NCI-H774 (cell line): ENCODE results near the gene PRR20G.
"Not testable (repeated sequence)": the region's sequence is repeated elsewhere in the genome, so short reads cannot be mapped to it uniquely, and the experiment has no call there.

Source experiments
- DNase-seq: peaks from one replicate; lab custom pipeline; 2025; lab: John Stamatoyannopoulos, UW

The PRR20G gene

GRCh38 chr3:127287840-127288239, at the start of gene PRR20G:
Gene PRR20G, minus strand, starts transcription at chr3:127288046. Its CDS starts 681 bp downstream, at chr3:127287365.
- DNase-seq = no peak

- DNase-seq = no peak
These were observed 49.2 kb upstream of the PRR20G start for GRCh38 chr3:127337001-127337400.

- no peak for DNase-seq
These were observed 48.3 kb upstream of the PRR20G start for GRCh38 chr3:127336101-127336500.

- DNase-seq = no peak
These were observed 42.5 kb upstream of the PRR20G start for GRCh38 chr3:127330385-127330784.

GRCh38 chr3:127329631-127330285, 41.9 kb upstream of the PRR20G start:
- DNase-seq = no peak

GRCh38 chr3:127328421-127328820, 40.6 kb upstream of the PRR20G start:
- DNase-seq = no peak

- no peak for DNase-seq
These were observed 38.5 kb upstream of the PRR20G start for GRCh38 chr3:127326341-127326740.

GRCh38 chr3:127325629-127325961, 37.7 kb upstream of the PRR20G start:
- DNase-seq = no peak

GRCh38 chr3:127324913-127325628, 37.2 kb upstream of the PRR20G start:
- DNase-seq = no peak

- no peak for DNase-seq
These were observed 36.2 kb upstream of the PRR20G start for GRCh38 chr3:127324076-127324475.

GRCh38 chr3:127323581-127323980, 35.7 kb upstream of the PRR20G start:
- DNase-seq = no peak

GRCh38 chr3:127321371-127321770, 33.5 kb upstream of the PRR20G start:
- no peak for DNase-seq

- no peak for DNase-seq
These were observed 32.8 kb upstream of the PRR20G start for GRCh38 chr3:127320529-127321121.

GRCh38 chr3:127316685-127317084, 28.8 kb upstream of the PRR20G start:
- no peak for DNase-seq

GRCh38 chr3:127312818-127313217, 25.0 kb upstream of the PRR20G start:
- no peak for DNase-seq

- not testable (repeated sequence) for DNase-seq
These were observed 21.0 kb upstream of the PRR20G start for GRCh38 chr3:127308821-127309220.

- DNase-seq = no peak
These were observed 20.1 kb upstream of the PRR20G start for GRCh38 chr3:127307916-127308315.

GRCh38 chr3:127307112-127307835, 19.4 kb upstream of the PRR20G start:
- DNase-seq = no peak

GRCh38 chr3:127306361-127307111, 18.7 kb upstream of the PRR20G start:
- DNase-seq = no peak

GRCh38 chr3:127305499-127306060, 17.7 kb upstream of the PRR20G start:
- DNase-seq = no peak

GRCh38 chr3:127304121-127304744, 16.4 kb upstream of the PRR20G start:
- peak; percentile 90 for DNase-seq
